HepG2 (cell line): ENCODE results near the gene FAT1. TPM values are rescaled to one million over a fixed set of nuclear protein-coding genes. Genes with fewer than 3 reads are reported as not detected.

ENCODE experiments used
- ATAC-seq: fragments of 200-7000 bp; cut with Tn5 transposase; 3 replicates; pipeline ENCODE4 v1.9.1; 2020; ENCODE audit warnings: mild to moderate bottlenecking, moderate library complexity
- BruUV-seq: library from RNA; stranded (reverse); fragments of 400-500 nt; replicated peaks from 2 replicates; lab custom pipeline; 2021; lab: Mats Ljungman, UMichigan
- CTCF ChIA-PET: fragments of 300-600 bp; formaldehyde crosslinking; extraction: SDS; loops from one replicate; lab custom pipeline; 2021; ENCODE audit warnings: low total read pairs, inconsistent platforms, low intra/inter-chr PET ratio; lab: Yijun Ruan, JAX
- POLR2A ChIA-PET: fragments of 350-600 bp; sonication (Branson Sonifier 250); formaldehyde crosslinking; loops from one replicate; lab custom pipeline; 2020; ENCODE audit warnings: antibody characterized with exemption, inconsistent platforms; lab: Yijun Ruan, JAX
- DNase-seq: peaks from one replicate; pipeline ENCODE4 v3.0.0-alpha.2; 2015; ENCODE audit warnings: low spot score
- FAIRE-seq: peaks from 3 replicates; lab custom pipeline; 2011; peaks lifted over from hg19 to GRCh38; lab: Jason Lieb, UNC
- H2AFZ ChIP-seq: one replicate; pipeline ENCODE4 v1.6.1; 2011; ENCODE audit warnings: low read length, inconsistent platforms
- H3K27ac ChIP-seq: fragments of 300-600 bp; 3 replicates; pipeline ENCODE4 v1.8.0; 2011; ENCODE audit warnings: mixed run types, mild to moderate bottlenecking, mixed read lengths, low read length, inconsistent platforms; ENCODE audit not compliant: insufficient read depth; ENCODE audit errors: extremely low read length
- H3K27me3 ChIP-seq, 2 experiments: fragments of 200-600 bp in 1 of 2; 2 replicates in 1 of 2; 3 replicates in 1 of 2; pipeline versions ENCODE4 v1.6.0 to v1.8.0; 2011; ENCODE audit warnings: low read length in 2 of 2, mild to moderate bottlenecking in 2 of 2, moderate library complexity in 2 of 2, inconsistent platforms in 1 of 2; ENCODE audit not compliant: insufficient read depth in 2 of 2, control insufficient read depth in 1 of 2
- H3K36me3 ChIP-seq, 2 experiments: fragments of 200-600 bp in 1 of 2; replicated peaks in 1 of 2; 2 replicates in 1 of 2; 3 replicates in 1 of 2; pipeline versions ENCODE4 v1.5.1 to v1.8.0; 2011; ENCODE audit warnings: low read length in 2 of 2, inconsistent platforms in 1 of 2; ENCODE audit not compliant: insufficient read depth in 2 of 2, control insufficient read depth in 1 of 2
- H3K4me1 ChIP-seq: 2 replicates; pipeline ENCODE4 v1.5.1; 2012; ENCODE audit warnings: low read length, inconsistent platforms; ENCODE audit not compliant: insufficient read depth
- H3K4me2 ChIP-seq: 2 replicates; pipeline ENCODE4 v1.6.0; 2011; ENCODE audit warnings: low read depth, low read length, inconsistent platforms
- H3K4me3 ChIP-seq, 3 experiments: fragments of 200-600 bp in 1 of 3; sonication (generic), shearing (Covaris generic) in 1 of 3; replicated peaks in 1 of 3; 2 replicates each; pipeline ENCODE4 v1.5.1; 2011 to 2016; ENCODE audit warnings: low read length in 3 of 3, inconsistent platforms in 2 of 3, low read depth in 2 of 3, mild to moderate bottlenecking in 2 of 3, control low read depth in 1 of 3, mixed read lengths in 1 of 3; ENCODE audit not compliant: insufficient read depth in 1 of 3
- H3K79me2 ChIP-seq: one replicate; pipeline ENCODE4 v1.6.1; 2011; ENCODE audit warnings: low read length, inconsistent platforms; ENCODE audit not compliant: insufficient read depth
- H3K9ac ChIP-seq: 2 replicates; pipeline ENCODE4 v1.6.0; 2011; ENCODE audit warnings: mild to moderate bottlenecking, low read depth, low read length, inconsistent platforms; ENCODE audit not compliant: insufficient read depth
- H3K9me3 ChIP-seq: 2 replicates; pipeline ENCODE4 v1.5.1; 2012; ENCODE audit warnings: mild to moderate bottlenecking, low read length
- H4K20me1 ChIP-seq: 2 replicates; pipeline ENCODE4 v1.6.0; 2011; ENCODE audit warnings: inconsistent platforms, mild to moderate bottlenecking, low read length, moderate library complexity; ENCODE audit not compliant: insufficient read depth
- AGO2 ChIP-seq: fragments of 200-400 bp; formaldehyde crosslinking; optimal IDR thresholded peaks from 2 replicates; pipeline ENCODE3; 2017; ENCODE audit warnings: mild to moderate bottlenecking, low read depth, low read length, moderate library complexity
- CTCF ChIP-seq: sonication (generic); formaldehyde crosslinking; IDR thresholded peaks from 2 replicates; pipeline ENCODE4 v1.5.0; 2020; ENCODE audit warnings: mild to moderate bottlenecking, missing genetic modification reagents, moderate library complexity
- GFI1 ChIP-seq: sonication (generic); formaldehyde crosslinking; IDR thresholded peaks from 2 replicates; pipeline ENCODE4 v1.5.0; 2020; ENCODE audit warnings: missing genetic modification reagents, mild to moderate bottlenecking, borderline replicate concordance
- HIC2 ChIP-seq: sonication (generic); formaldehyde crosslinking; IDR thresholded peaks from 2 replicates; pipeline ENCODE4 v1.9.0; 2022; ENCODE audit warnings: low read depth, missing genetic modification reagents
- RBM22 ChIP-seq: fragments of 200-400 bp; formaldehyde crosslinking; optimal IDR thresholded peaks from 2 replicates; pipeline ENCODE3; 2017; ENCODE audit warnings: mild to moderate bottlenecking, low read length, moderate library complexity
- SMC3 ChIP-seq: IDR thresholded peaks from 2 replicates; pipeline ENCODE4 v1.6.1; 2011; ENCODE audit warnings: low read length, improper control_type of control experiment
- STAG1 ChIP-seq: sonication (generic); formaldehyde crosslinking; IDR thresholded peaks from 2 replicates; pipeline ENCODE4 v1.4.0; 2020; ENCODE audit warnings: missing genetic modification reagents
- ZNF326 ChIP-seq: sonication (generic); formaldehyde crosslinking; IDR thresholded peaks from 2 replicates; pipeline ENCODE4 v1.4.0; 2020; ENCODE audit warnings: missing genetic modification reagents, borderline replicate concordance
- WGBS: methylation state at CpG from one replicate; pipeline ENCODE4 v1.1.6; 2017; ENCODE audit warnings: low lambda C conversion rate; 5-methylcytosine and 5-hydroxymethylcytosine counted together
- in situ Hi-C: cut with HindIII; loops from 2 replicates; pipeline ENCODE4 v1.10.0; 2017; ENCODE audit warnings: low pct_unique_long_range_greater_than_20kb; ENCODE audit not compliant: extremely low pct_ligation_motif_present
- intact Hi-C: fragments of 100-400 bp; cut with micrococcal nuclease; formaldehyde crosslinking; loops from one replicate; pipeline ENCODE4 v1.10.0; 2022; ENCODE audit not compliant: unreplicated experiment
- polyA plus RNA-seq, 8 experiments: library from polyadenylated mRNA; depleted of rRNA in 3 of 8; stranded (reverse) in 7 of 8; unstranded in 1 of 8; fragments of >200 nt; fragmentation: Illumina TruSeq in 4 of 8; extraction: Trizol in 4 of 8; gene quantifications; 2 replicates each; pipeline versions ENCODE4 v1.2.1 to v1.2.3, GENCODE V29; 2011 to 2016; ENCODE audit warnings: low read depth in 4 of 8, missing spikeins in 1 of 8, mixed read lengths in 1 of 8; ENCODE audit not compliant: insufficient read depth in 1 of 8
- total RNA-seq, 5 experiments: library from RNA; depleted of rRNA; stranded (reverse); fragments of >200 nt; fragmentation: Illumina TruSeq; extraction: Trizol; gene quantifications; 2 replicates each; pipeline ENCODE4 v1.2.3, GENCODE V29; 2016; ENCODE audit warnings: low read depth in 1 of 5
- TF ChIP-seq, protein P1 (sequence below): sonication (generic); formaldehyde crosslinking; IDR thresholded peaks from 2 replicates; pipeline ENCODE4 v1.5.1; 2020; ENCODE audit warnings: mild to moderate bottlenecking, missing genetic modification reagents, moderate library complexity

FAT1 gene
- total and polyA plus RNA-seq, 2 of the 13 experiments (the other 11 are each of a cell fraction or from before 2014, with no cell fraction given) = 185 to 216 TPM

DNA sequence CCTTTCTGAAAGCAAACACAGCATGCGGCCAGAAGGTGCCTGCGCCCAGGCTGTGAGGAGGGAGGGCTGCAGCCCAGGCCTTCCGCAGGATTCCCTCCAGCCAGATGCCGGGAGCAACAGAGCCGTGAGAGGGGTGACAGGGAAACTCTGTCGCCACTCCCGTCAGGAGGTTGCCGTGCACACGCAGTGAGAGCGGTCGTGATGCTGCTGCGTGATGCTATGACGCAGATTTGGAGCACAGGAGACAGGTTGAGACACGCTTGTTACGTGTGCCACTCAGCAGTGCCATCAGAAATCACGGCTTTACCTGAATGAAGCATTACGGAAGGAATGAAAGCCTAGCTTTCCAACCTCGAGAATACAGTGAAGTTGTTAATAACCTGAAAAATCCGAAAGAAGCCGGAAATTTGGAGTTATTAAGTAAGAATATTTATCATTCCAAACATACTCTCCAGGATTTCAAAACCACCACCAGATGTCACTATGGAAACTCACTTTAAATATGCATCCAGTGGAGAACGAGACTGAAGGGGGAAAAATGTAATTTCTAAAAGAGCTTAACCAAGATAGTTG lies 54.4 kb downstream of the FAT1 start:
- TF ChIP-seq GFI1 (CRISPR knock-in tag) (0 out of 2 replicates have a peak, but pooled peaks have one; percentile 36), HIC2 (CRISPR knock-in tag) (no peak), CTCF (CRISPR knock-in tag) (peak; percentile 49), STAG1 (CRISPR knock-in tag) (peak; percentile 59), SMC3 (peak; percentile 42; the same call in 1 of the 2 replicates), AGO2 (peak; percentile 12), RBM22 (peak; percentile 34), ZNF326 (no peak)
- TF ChIP-seq, protein P1, sequence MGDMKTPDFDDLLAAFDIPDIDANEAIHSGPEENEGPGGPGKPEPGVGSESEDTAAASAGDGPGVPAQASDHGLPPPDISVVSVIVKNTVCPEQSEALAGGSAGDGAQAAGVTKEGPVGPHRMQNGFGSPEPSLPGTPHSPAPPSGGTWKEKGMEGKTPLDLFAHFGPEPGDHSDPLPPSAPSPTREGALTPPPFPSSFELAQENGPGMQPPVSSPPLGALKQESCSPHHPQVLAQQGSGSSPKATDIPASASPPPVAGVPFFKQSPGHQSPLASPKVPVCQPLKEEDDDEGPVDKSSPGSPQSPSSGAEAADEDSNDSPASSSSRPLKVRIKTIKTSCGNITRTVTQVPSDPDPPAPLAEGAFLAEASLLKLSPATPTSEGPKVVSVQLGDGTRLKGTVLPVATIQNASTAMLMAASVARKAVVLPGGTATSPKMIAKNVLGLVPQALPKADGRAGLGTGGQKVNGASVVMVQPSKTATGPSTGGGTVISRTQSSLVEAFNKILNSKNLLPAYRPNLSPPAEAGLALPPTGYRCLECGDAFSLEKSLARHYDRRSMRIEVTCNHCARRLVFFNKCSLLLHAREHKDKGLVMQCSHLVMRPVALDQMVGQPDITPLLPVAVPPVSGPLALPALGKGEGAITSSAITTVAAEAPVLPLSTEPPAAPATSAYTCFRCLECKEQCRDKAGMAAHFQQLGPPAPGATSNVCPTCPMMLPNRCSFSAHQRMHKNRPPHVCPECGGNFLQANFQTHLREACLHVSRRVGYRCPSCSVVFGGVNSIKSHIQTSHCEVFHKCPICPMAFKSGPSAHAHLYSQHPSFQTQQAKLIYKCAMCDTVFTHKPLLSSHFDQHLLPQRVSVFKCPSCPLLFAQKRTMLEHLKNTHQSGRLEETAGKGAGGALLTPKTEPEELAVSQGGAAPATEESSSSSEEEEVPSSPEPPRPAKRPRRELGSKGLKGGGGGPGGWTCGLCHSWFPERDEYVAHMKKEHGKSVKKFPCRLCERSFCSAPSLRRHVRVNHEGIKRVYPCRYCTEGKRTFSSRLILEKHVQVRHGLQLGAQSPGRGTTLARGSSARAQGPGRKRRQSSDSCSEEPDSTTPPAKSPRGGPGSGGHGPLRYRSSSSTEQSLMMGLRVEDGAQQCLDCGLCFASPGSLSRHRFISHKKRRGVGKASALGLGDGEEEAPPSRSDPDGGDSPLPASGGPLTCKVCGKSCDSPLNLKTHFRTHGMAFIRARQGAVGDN (CRISPR knock-in tag) = 0 out of 2 replicates have a peak, but pooled peaks have one; percentile 14
- Histone ChIP-seq H3K27ac (no peak overlapping the region), H3K4me3 (no peak overlapping the region), H3K4me1 (peaks cover 16% of the 10 kb centered on the region), H3K4me2 (no peak overlapping the region), H3K36me3 (peaks cover 11 to 42% of the 10 kb centered on the region in 2 experiments), H2AFZ (no peak overlapping the region), H3K27me3 (no peaks in the 10 kb centered on the region), H3K9ac (no peak overlapping the region), H3K9me3 (no peaks in the 10 kb centered on the region), H4K20me1 (peaks cover 37% of the 10 kb centered on the region), H3K79me2 (peaks cover 85% of the 10 kb centered on the region)
- WGBS = 93% methylated on average over 20 of the region's 21 CpGs
- in situ Hi-C loops = no loop called here
- no TSS peak for BruUV-seq
- ChIA-PET POLR2A (interaction anchor here (0.8 kb wide), 1 partner anchor 87 kb away, joined by 3 read pairs; no protein-coding TSS in a partner anchor), CTCF (interaction anchor here (1.1 to 2.1 kb wide), 3 partner anchors 17 to 277 kb away, joined by 3 to 10 read pairs (median 5); no protein-coding TSS in a partner anchor)
- DNase-seq (peak; percentile 50), FAIRE-seq (no peak), ATAC-seq (peak; percentile 63)
- intact Hi-C loops = loop anchor here (1.0 kb wide), 1 partner anchor 55 kb away; no protein-coding TSS in a partner anchor
